GM19438 (cell line): Measurements from ENCODE around the gene BMI1.
A peak's percentile ranks its signal among the peaks of the same experiment; 100 is the strongest.
"Not testable (repeated sequence)": the region's sequence is repeated elsewhere in the genome, so short reads cannot be mapped to it uniquely, and the experiment has no call there.

Experiments used
- ATAC-seq: cut with Tn5 transposase; IDR thresholded peaks from one replicate; pipeline ENCODE4 v1.9.1; 2021; ENCODE audit warnings: low read depth; ENCODE audit not compliant: unreplicated experiment

Gene BMI1

DNA sequence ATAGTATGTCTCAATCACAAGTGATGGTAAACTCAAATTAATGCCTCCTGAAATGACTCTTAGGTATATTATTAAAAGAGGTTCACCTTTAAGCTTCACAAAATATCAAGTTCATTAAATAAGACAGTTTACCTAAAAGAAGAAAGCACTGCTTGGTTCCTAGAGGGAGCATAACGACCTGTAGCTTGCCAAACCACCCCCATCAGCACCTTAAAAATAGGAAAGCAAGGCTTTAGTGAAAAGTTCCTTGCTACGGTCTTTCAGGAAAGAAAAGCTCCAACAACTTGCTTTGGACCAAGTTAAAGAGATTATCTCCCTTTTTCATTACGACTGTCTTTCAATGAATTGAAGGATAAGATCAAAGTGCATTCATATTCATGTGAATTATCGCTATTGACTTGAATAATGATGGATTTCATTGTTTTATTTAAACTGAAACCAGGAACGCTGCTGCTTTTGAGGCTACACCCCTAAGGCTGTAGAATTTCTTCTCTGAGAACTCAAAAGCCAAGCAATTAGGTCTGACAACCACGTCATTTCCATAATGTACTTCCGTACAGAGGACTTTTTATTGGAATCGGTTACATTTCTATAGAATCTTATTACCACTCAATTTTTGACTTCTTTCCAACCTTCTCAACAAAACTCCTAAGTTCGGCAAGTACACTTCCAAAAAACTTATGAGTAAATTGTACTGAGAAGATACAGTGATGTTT is 17.4 kb downstream of the BMI1 start:
- ATAC-seq: no peak

DNA sequence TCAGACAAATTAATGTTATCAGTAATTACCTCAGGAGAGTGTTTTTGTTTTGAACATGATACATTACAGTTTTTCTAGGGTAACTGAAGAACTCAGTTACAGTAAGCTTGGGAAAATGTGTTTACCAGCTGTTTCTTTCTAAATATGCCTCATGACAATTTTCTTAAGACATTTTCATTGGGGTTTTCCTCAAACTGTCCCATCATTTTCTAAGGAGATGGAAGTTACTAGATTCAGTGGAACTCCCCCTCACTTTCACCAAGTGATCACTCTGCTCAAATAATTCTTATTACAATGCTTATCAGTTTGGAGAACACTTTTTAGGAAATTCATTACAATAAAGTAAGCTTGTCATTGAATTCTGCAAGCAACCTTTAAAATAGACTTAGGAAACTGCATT is 18.0 kb downstream of the BMI1 start:
- ATAC-seq: no peak

DNA sequence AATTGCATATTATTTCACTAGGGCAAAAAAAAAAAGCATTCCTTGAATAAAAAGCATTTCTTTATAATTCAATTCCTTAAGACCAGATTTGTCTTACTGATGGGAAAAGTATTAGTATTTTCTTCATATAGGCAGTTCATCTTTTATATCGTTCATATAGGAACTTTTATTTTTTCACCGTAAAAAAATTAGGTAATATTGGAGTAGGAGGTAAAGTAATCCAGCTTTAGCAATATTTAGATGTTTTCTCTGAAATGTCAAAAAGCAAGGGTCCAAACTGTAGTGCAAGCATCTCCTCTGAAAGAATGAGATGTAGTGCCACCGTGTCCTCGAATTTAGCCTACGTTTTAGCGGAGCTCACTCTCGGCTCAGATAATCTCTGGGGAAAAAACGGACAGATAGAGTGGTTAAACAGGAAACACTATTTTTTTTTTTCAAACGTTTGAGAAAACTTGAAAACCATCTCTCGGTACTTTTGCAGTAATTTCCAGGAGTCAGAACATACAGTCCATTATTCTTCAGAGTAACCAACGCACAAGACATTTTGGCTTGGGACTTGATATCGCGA is 18.9 kb downstream of the BMI1 start:
- no peak for ATAC-seq

DNA sequence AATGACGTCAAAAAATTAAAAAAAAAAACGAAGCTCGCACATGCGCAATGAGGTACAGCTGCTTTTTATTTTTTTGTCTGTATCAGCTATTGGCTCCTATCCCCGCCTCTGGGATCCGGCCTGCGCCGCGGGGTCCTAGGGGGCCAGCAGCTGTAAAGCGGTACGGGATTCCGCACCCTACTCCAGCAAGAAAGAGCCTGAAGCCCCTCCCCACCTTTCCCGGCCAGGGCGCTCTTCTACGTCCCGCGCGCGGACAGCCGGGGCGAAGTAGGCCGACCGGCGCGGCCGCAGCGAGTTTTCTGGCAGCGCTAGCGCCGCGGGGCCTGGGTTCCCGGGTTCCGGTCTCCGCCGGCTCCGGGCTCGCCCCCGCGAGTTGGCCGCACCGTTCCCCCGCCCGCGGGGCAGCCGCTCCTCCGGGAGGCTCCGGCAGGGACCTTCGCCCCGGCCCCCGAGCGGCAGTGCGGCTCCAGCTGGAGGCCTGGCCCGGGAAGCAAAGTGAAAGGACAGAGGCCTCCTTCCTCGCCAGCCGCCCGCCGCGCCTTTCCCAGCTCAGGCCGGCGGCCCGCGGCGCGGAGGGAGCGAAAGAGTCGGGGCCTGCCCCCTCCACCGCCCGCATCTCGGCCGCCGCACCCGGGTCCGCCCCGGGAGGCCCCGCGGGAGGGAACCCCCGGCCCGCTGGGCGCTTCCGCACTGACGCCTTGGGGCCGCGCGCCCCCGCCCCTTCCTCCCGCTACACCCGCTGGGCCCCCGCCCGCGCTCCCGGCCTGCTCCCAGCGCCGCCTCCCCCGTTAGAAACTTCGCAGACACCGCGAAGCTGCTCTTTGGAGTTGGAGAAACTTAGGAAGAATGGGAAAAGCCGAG is 19.7 kb downstream of the BMI1 start:
- peak; percentile 43 for ATAC-seq

DNA sequence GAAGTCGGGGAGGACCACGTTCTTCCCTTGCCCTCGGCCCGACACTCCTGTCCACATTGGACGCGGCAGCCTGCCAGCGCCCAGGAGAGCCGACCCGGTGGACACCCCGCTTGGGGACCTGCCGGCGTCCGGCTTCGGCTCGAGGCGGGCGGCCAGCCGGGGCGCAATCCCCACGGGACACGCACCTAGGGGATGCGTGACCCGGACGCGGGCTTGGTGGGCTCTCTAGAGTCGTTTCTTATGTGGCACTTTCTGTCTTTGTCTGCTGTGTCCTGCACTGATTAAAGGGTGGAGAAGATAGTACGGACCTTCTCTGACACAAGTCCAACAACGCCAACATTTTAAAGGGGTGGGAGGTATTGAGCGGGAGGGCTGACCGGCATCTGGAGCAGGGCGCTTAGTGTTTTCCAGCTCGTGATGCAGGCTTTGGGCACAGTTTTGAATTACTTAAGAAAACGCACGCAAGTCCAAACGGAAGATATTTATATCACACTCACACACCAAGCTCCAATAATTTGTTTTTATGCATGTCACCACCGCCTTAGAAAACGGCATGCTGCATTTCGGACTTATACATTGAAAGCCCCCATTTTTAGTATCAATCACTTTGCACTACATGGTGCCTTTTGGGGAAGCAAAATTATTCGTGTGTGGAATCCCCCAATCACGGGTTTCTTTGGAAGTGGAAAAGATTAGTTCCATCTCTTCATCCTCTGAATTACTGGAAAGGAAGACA is 20.5 kb downstream of the BMI1 start:
- ATAC-seq: peak; percentile 10

DNA sequence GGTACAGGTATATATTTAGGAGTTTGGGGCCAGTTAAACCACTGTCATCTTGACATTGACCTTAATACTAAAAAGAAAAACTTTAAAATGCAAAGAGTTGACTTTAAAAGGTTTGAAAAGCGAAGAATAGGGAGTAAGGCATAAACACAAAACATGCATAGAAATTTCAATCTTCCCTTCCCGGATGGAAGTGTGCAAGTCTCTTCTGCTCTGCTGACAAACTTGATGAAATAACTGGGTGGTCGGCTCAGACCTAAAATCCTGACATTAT is 21.0 kb downstream of the BMI1 start:
- no peak for ATAC-seq

DNA sequence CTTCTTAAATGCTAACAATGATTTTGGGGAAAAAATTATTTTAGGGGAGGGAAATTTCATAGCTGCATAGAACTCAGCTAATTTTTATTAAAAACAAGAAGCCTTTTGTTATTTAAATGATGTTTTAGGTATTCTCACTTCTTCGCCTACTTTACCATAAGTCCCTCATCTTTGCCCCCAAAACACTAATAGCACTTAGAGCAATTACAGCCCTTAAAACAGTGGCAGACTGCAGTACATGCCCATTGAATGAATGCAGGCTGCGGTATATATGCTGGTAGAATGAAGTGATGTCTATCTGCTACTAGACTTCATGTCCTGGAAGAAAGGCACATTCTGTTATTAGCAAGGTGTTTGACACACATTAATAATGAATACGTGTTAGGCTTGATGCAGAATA is 21.5 kb downstream of the BMI1 start:
- no peak for ATAC-seq

DNA sequence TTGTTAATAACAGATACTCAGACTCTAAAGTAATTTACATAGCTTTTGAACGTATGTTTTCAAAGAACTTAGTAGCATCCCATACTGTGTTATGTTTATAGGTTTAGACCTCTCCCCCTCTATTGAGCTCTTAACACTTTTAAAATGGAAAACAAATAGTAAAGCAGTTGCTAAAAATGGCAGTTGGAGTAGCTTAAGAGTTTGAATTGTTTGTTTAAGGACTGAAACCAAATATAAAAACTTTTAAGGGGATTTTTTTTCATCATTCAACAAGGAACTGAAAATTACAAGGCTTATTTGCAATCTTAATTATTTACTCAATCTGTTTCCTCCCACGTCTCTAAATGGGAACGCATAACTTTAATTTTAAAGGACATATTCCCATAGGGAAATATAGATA is 22.8 kb downstream of the BMI1 start:
- ATAC-seq: no peak

DNA sequence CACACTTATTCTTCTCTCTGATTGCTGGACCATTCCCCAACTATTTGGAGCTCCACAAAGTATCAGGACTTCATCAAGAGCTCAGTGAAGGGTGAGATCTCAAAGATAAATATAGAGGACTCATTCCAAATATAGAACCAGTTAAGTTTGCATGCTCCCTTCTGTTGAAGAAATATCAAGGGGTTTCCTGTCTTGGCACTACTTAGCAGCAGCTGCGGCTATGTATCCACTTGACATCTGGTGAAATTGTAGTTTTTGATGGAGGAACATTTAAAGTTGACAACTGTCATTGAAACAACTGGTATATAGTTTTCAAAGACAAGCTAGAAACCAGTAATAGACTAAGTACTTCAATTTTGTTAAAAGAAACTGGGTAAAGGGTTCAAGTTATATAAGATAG is 23.4 kb downstream of the BMI1 start:
- no peak for ATAC-seq

DNA sequence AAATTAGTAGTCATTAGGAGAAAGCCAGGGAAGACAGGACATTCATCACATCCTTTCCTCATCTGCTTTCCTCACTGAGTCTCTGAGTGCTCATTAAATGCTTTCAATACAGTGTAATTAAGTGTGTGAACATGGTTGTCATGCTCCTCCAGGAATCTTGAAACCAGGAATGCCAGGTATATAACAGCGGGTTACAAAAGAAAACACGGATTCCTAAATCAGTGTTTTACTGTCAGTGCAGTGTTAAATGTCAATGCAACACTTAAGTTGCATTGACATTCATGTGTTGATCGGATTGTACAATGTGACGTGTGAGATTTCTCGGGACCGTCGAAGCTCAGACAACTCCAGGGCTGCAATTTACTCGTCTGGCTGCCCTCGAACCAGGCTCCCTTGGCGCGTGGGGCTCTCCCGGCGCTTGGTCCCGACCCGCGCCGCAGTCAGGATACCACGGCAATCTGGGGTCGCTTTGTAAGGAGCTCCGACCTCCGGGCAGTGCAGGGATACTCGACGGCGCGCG is 23.9 kb downstream of the BMI1 start:
- no peak for ATAC-seq

DNA sequence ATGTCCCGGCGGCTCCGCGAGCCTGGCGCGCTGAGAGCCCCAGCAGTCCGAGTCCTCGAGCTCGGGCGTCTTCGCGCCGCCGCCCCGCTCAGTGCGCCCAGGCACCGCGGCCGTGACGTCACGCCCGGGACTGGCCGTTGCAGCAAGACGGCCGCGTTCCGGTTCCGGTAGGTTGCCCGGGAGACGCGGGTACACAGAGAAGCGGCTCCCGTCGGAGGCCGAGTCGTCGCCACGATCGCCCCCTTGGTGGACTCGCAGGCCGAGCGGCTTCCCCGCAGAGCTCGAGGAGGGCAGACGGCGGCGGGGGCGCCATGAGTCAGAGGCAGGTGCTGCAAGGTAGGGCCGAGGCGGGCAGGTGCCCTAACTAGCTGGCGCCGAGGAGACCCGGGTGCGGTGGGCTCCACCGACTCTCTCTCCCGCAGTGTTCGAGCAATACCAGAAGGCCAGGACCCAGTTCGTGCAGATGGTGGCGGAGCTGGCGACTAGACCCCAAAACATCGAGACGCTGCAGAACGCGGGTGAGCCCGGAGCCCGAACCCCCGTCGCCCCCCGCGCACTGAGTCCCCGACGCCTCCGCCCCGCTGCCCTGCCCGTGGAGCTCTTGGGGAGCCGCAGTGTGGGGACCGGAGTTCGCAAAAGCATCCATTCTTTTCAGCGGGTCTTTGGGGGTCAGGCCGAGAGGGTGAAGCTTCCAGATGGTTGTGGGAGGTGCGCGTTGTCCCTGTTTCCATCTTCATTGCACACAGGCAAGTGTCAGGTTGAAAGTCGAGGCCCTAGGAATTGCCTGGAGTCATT is 24.6 kb downstream of the BMI1 start, which contains the start of gene SPAG6:
TSS of gene SPAG6 (plus strand) at position 196 of the 795 bp plus-strand sequence. CDS start at position 312, 116 bp downstream.
- no peak for ATAC-seq

DNA sequence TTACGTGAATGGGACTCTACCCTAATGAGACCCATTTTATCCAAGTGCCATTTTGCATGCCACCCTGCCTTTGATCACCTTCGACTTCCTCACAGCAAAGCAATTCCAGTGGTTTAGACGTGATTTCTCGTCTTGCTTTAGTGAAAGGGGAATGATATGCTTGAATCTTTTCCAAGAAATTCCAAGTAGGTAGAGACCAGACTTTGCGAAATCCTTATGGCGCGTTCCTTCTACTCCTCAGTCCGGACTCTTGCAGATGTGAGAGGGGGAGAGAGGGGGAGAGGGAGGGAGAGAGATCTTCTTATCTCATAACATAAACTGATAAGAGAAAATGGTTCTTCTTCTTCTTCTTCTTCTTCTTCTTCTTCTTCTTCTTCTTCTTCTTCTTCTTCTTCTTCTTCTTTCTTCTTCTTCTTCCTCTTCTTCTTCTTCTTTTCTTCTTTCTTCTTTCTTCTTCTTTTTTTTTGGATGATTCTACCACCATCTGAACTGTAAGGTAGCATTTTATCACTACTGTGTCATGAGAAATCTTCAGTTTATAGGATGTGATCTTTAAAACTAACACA is 25.3 kb downstream of the BMI1 start:
- ATAC-seq: no peak

DNA sequence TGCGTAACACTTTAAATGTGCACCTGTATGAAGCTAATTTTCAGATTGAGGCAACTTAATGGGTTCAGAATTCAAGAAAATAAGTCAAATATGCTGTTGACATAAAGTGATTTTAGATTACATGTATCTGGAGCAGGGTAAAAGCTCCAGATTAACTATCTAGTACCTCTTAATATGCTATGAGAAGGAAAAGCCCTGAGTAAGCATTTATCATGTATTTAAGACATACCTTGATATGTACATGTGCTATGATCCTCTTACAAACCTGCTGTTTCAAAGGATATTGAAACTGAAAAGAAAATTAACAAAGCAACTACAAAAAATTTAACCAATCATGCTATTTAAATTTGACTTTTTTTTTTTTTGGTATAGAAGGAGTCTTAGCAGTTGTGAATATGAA is 28.9 kb downstream of the BMI1 start:
- no peak for ATAC-seq

DNA sequence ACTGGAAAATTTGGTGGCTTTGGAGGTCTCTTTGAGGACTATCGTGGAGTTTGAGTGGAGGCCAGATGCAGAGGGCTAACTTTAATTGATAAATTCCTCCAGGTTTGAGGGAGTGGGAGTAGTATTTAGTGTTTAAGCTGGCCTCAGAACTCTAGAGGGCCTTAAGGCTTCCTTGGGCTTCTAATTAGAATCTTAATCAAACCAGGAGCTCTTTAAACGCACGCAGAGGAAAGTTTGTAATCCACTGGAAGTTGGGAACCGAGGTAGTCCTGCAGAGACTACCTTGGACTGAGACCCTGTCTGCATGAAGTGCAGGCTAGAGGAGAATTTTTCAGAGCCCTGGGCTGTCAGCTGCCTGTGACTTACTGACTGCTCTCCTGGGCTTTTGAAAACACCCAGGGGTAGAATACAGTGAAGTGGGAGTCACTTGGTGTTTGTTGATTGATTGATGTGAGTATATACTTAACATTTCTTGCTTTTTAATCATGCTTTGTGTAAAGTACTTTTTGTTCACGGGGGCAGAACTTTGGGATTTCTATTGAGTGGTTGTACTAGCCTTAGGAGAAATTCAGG is 30.3 kb downstream of the BMI1 start:
- ATAC-seq: no peak

DNA sequence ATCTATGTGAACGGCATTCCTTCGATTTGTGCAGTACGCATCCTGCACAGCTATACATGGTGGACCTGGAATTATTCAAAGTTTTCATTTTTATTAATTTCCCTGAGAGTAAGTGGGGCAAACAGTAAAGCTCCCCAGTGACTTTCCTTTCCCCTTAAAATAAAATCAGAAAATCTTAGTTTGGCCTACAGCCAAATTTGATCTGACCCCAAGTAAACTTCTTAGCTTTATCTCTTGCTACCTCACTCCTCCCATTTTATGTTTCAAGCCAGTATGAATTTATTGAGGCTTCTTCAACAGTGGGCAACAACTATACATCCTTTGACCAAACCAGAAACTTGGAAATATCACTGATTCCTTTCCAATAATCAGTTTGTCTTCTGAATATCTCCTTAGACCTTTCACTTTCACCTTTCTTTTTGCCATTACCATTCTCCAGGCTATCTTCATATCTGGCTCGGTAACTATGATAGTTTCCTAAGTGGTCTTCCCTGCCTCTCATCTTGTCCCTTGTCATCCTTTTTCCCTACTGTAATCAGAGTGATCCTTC is 35.5 kb downstream of the BMI1 start:
- ATAC-seq: no peak

DNA sequence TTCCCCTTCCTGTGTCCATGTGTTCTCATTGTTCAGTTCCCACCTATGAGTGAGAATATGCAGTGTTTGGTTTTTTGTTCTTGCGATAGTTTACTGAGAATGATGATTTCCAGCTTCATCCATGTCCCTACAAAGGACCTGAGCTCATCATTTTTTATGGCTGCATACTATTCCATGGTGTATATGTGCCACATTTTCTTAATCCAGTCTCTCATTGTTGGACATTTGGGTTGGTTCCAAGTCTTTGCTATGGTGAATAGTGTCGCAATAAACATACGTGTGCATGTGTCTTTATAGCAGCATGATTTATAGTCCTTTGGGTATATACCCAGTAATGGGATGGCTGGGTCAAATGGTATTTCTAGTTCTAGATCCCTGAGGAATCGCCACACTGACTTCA is 36.9 kb downstream of the BMI1 start:
- ATAC-seq: not testable (repeated sequence)

DNA sequence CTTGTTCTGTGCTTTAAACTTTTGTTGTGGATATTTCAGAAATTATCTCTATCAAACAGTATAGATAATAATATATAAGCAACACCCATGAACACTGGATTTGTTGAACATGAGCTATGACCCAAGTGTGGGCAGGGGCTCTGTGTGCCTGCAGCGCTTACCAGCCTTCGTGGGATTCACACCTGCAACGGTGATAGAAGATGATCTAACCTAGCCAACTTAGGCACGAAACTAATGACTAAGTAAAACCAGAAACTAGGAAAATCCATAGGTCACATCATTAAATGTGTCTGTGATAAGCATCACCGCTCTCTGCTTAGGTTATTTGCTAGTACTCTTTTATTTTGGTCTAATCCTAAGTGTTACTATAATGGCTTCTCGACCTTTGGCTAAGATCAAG is 42.4 kb downstream of the BMI1 start:
- no peak for ATAC-seq

DNA sequence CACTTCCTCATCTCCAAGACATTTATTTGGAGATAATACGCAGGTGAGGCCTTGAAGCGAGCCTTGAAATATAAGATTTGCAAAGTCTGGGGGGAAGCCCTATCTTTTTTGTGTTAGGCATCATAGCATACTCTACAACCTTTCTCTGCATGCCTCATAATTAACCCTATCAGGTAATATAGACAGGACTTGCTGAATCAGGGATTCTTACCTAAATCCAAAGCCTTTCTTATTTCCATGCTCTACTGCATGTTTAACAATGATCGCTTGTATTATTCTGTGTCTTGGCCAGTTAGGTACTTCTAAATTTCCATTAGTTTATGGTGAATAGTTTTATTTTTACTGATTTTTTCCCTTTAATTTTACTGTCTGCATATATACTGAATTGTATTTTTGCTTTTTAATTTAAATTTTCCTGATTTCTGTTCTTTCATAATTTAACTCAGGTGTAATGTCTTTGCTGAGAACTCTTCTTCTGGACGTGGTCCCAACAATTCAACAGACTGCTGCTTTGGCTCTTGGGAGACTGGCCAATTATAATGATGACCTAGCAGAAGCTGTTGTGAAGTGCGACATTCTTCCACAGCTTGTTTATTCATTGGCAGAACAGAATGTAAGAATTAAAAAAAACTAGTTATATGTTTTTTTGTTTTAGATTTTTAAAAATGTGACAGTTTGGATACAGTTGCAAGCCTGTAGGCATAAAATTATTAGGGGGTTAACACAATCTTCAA is 43.7 kb downstream of the BMI1 start:
- ATAC-seq: no peak

DNA sequence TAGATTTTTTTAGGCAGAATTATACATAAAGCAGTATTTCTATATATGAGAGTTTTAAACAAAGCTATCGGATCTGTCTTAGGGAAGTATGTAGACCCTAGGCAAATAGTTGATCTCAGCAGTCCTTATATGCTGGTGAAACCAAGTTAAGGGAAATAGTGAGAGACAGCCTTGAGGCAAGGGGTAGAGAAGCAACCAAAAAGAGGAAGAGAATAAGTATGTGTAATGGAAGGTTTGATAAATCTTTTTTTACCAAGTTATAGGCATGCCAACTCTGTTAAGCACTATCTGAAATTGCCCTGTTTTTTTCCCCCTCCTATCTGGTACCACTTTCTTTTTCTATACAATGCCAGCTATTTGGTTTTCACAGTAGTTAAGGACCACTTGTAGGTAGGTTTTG is 44.3 kb downstream of the BMI1 start:
- no peak for ATAC-seq
